Cardiac muscle cell (in vitro differentiated cells and primary cell): ENCODE results near the gene HTR3A. TPM values are rescaled to one million over a fixed set of nuclear protein-coding genes. Genes with fewer than 3 reads are reported as not detected.
"Not testable (repeated sequence)": the region's sequence is repeated elsewhere in the genome, so short reads cannot be mapped to it uniquely, and the experiment has no call there.

Source experiments
- DNase-seq, 2 donors: peaks; one replicate each; pipeline versions ENCODE4 v3.0.0 to v3.0.0-alpha.2; 2010 to 2017; ENCODE audit warnings: low read depth in 1 of 2, low spot score in 1 of 2
- H3K27ac ChIP-seq: fragments of 200-600 bp; sonication (generic); 2 replicates; pipeline ENCODE4 v1.5.1; 2016
- H3K27me3 ChIP-seq: fragments of 200-600 bp; sonication (generic); 2 replicates; pipeline ENCODE4 v1.6.0; 2016; ENCODE audit warnings: control low read depth
- H3K36me3 ChIP-seq: fragments of 200-600 bp; sonication (generic); 2 replicates; pipeline ENCODE4 v1.5.1; 2016; ENCODE audit warnings: control low read depth
- H3K4me1 ChIP-seq: fragments of 200-600 bp; sonication (generic); 2 replicates; pipeline ENCODE4 v1.8.1; 2017; ENCODE audit warnings: low read depth, mild to moderate bottlenecking, mixed run types
- H3K4me3 ChIP-seq: fragments of 200-600 bp; sonication (generic); 2 replicates; pipeline ENCODE4 v1.5.1; 2016; ENCODE audit warnings: mild to moderate bottlenecking
- H3K9me3 ChIP-seq: fragments of 200-600 bp; sonication (generic); 2 replicates; pipeline ENCODE4 v1.5.1; 2017; ENCODE audit warnings: low read depth, mild to moderate bottlenecking, control low read depth
- CTCF ChIP-seq: IDR thresholded peaks from 2 replicates; pipeline ENCODE4 v1.5.1; 2012; ENCODE audit warnings: low read depth, mild to moderate bottlenecking, low read length
- polyA plus RNA-seq: library from polyadenylated mRNA; unstranded; fragments of >200 nt; fragmentation: Nextera tagmentation; extraction: Ambion mirVana; gene quantifications from 2 replicates; pipeline ENCODE4 v1.2.1, GENCODE V29; 2016
- total RNA-seq: library from RNA; depleted of rRNA; stranded (reverse); fragments of >200 nt; gene quantifications from 2 replicates; pipeline ENCODE4 v1.2.3, GENCODE V29; 2016

The HTR3A gene
- total and polyA plus RNA-seq, 2 experiments from 2014 or later: 0.24 TPM; not detected in 1

- H3K9me3 ChIP-seq: no peaks in the 10 kb centered on the region
- H3K27me3 ChIP-seq: no peaks in the 10 kb centered on the region
- H3K27ac ChIP-seq: no peak overlapping the region
- no peak for DNase-seq
- no peak overlapping the region for H3K4me3 ChIP-seq
- TF ChIP-seq CTCF: no peak
- no peaks in the 10 kb centered on the region for H3K4me1 ChIP-seq
- no peaks in the 10 kb centered on the region for H3K36me3 ChIP-seq
Measured at GRCh38 chr11:113934761-113935160, 40.1 kb upstream of the HTR3A start.

GRCh38 chr11:113935858-113936257, 39.0 kb upstream of the HTR3A start:
- no peak for TF ChIP-seq CTCF
- Histone ChIP-seq H3K27me3 (no peaks in the 10 kb centered on the region), H3K36me3 (no peaks in the 10 kb centered on the region), H3K9me3 (no peaks in the 10 kb centered on the region), H3K4me3 (no peak overlapping the region), H3K27ac (no peak overlapping the region), H3K4me1 (no peaks in the 10 kb centered on the region)
- DNase-seq: no peak

- H3K4me3 ChIP-seq: no peak overlapping the region
- no peak overlapping the region for H3K27ac ChIP-seq
- no peaks in the 10 kb centered on the region for H3K36me3 ChIP-seq
- H3K4me1 ChIP-seq: no peaks in the 10 kb centered on the region
- no peaks in the 10 kb centered on the region for H3K9me3 ChIP-seq
- DNase-seq: no peak
- TF ChIP-seq CTCF: no peak
- no peaks in the 10 kb centered on the region for H3K27me3 ChIP-seq
Measured at GRCh38 chr11:113937918-113938317, 37.0 kb upstream of the HTR3A start.

- no peaks in the 10 kb centered on the region for H3K4me1 ChIP-seq
- no peak overlapping the region for H3K4me3 ChIP-seq
- no peak for TF ChIP-seq CTCF
- no peaks in the 10 kb centered on the region for H3K27me3 ChIP-seq
- no peaks in the 10 kb centered on the region for H3K36me3 ChIP-seq
- H3K27ac ChIP-seq: no peak overlapping the region
- no peak for DNase-seq
- no peaks in the 10 kb centered on the region for H3K9me3 ChIP-seq
Measured at GRCh38 chr11:113942256-113942655, 32.7 kb upstream of the HTR3A start.

GRCh38 chr11:113946162-113946561, 28.7 kb upstream of the HTR3A start:
- not testable (repeated sequence) for H3K27me3 ChIP-seq, DNase-seq, H3K9me3 ChIP-seq, H3K27ac ChIP-seq, H3K4me3 ChIP-seq, H3K36me3 ChIP-seq, H3K4me1 ChIP-seq

- Histone ChIP-seq H3K27ac (no peak overlapping the region), H3K36me3 (no peaks in the 10 kb centered on the region), H3K9me3 (no peaks in the 10 kb centered on the region), H3K27me3 (no peaks in the 10 kb centered on the region), H3K4me1 (no peaks in the 10 kb centered on the region), H3K4me3 (no peak overlapping the region)
- no peak for TF ChIP-seq CTCF
- DNase-seq: no peak
Measured at GRCh38 chr11:113947994-113948393, 26.9 kb upstream of the HTR3A start.
